ENCODE results near the gene ROGDI.

GRCh38 chr16:4850211-4850610 lies 47.8 kb upstream of the ROGDI start:
- no peak for TF ChIP-seq POLR2A (IDR thresholded peaks at IDR 0.05; ENCODE audit: low read length)
- no peak for TF ChIP-seq GATA1 (IDR thresholded peaks at IDR 0.05; ENCODE audit: low read depth, low read length)

All from erythroblast (primary cell).